ENCODE measurements around the gene PITPNM3. TPM values are rescaled to one million over a fixed set of nuclear protein-coding genes. Genes with fewer than 3 reads are reported as not detected.

PITPNM3 gene
- polyA plus RNA-seq, 5 donors = 3.4 to 5.4 (median 4.4) TPM

DNA sequence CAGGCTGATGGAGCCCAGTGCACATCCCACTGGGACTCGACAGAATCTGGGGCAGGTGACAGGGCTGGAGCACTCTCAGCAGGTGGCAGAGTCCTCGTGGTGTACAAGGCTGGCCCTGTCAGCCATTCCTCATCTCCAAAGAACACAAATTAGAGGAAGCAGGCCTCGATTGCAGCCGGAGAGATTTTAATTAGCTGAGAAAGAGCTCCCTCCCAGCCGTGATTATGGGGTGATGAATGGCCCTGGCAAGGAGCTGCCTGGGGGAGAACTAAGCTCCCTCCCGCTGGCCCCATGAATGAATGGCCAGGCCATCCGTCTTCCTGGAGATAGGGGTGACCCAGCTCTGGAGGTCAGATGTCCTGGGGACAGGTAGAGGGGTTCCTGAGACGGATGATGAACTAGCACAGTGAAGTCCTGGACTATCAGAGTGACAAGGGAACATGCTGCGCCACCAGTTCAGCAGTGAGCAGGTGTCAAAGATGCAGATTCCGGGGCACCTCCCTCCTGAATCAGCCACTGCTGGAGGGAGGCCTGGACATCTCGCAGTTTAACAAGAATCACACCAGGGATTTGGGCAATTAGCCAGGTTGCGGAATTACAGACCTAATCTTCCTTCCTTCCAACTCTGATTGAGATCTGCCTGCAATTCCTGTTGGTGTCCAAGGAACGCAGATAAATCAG is 76.6 kb downstream of the PITPNM3 start:
- peak; percentile 12 to 14 for DNase-seq

DNA sequence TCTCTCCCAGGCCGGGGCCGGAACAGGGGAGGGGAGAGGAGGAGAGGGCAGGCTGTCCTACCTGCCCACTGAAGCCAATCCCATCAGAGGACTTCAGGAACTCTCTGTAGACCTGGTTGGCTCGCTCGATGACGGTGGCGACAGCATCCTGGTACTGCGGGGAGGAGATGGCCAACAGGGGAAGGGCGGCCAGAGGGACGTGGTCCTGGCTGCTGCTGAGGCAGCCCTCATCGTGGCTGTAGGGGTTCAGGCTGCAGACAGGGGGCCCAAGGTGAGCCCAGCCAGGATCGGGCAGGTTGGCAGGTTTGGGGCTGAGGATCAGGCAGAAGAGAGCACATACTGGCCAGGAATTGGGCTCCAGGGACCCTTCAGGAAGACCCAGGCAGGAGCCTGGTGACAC is 77.9 kb downstream of the PITPNM3 start:
- DNase-seq = no peak

GRCh38 chr17:6477831-6478383 is 78.4 kb downstream of the PITPNM3 start:
- DNase-seq = no peak

- DNase-seq = no peak
Observed at GRCh38 chr17:6476810-6477179, 79.6 kb downstream of the PITPNM3 start.

GRCh38 chr17:6476076-6476809 is 80.1 kb downstream of the PITPNM3 start:
- DNase-seq = no peak

GRCh38 chr17:6475411-6475810 is 80.9 kb downstream of the PITPNM3 start:
- DNase-seq = no peak

DNA sequence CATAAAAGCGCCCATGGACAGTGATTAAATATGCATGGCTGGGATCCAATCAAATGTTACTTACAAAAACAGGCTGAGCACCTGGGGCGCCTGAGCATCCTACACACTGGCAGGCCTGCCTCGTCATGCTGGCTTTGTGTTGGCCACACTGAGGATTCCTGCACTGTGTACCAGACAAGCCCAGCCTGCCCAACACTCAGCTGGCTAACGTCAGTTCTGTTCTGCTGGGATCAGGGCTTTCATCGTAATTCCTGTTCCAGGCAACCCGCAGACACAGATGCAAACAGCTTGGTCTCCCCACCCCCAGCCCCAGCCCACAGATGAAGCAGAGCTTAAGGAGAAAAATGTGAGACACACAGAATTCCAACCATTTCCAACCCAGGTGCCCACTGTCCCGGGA is 81.4 kb downstream of the PITPNM3 start:
- no peak for DNase-seq

- DNase-seq = no peak
Observed at GRCh38 chr17:6474376-6474775, 82.0 kb downstream of the PITPNM3 start.

GRCh38 chr17:6473128-6473767 is 83.1 kb downstream of the PITPNM3 start:
- DNase-seq = peak; percentile 38 to 66

DNA sequence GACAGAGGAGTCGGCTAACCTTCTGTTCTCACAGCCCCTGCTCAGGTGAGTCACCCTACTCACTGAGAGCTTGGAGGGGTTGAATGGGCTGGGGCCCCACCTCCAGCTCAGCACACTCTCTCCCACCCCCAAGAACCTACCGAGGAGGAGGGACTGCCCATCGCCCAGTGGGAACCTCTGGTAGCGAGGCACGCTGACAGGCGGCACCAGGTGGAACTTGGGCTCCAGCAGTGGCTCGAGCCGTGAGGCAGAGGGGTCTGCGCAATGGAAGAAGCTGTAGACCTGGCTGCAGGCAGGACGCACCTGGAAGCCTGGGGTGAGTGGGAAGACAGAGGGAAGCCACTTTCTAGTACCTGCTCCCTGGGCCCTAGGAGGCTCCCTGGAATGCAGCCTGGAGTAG is 83.8 kb downstream of the PITPNM3 start:
- no peak for DNase-seq

- no peak for DNase-seq
Observed at GRCh38 chr17:6471531-6472465, 84.6 kb downstream of the PITPNM3 start.

- no peak for DNase-seq
Observed at GRCh38 chr17:6470751-6471521, 85.4 kb downstream of the PITPNM3 start.

DNA sequence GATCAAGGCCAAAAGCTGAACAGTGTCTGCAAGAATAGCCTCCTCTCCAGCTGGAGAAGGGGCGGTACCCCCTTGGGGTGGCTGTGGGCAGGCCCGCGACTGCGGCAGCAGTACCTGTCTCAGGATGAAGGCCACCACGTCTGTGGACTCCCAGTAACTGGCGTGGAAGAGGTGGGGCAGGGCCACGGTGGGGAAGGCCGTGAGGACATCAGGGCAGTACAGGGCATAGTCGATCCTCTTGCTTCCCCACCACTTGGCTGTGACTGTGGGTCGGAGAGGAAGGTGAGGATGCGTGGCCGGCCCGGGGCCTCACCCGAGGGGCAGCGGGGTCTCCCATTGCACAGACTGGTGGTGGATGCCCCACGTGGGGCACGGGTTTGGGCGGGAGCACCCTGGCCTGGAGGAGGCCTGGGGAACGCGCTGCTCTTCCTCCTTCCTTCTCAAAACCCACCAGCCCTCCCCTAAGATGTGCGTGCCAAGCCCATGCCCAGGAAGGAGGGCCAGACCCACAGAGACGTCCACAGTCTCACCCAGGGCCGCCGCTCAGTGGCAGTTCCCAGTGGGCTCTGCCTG is 86.1 kb downstream of the PITPNM3 start:
- no peak for DNase-seq

DNA sequence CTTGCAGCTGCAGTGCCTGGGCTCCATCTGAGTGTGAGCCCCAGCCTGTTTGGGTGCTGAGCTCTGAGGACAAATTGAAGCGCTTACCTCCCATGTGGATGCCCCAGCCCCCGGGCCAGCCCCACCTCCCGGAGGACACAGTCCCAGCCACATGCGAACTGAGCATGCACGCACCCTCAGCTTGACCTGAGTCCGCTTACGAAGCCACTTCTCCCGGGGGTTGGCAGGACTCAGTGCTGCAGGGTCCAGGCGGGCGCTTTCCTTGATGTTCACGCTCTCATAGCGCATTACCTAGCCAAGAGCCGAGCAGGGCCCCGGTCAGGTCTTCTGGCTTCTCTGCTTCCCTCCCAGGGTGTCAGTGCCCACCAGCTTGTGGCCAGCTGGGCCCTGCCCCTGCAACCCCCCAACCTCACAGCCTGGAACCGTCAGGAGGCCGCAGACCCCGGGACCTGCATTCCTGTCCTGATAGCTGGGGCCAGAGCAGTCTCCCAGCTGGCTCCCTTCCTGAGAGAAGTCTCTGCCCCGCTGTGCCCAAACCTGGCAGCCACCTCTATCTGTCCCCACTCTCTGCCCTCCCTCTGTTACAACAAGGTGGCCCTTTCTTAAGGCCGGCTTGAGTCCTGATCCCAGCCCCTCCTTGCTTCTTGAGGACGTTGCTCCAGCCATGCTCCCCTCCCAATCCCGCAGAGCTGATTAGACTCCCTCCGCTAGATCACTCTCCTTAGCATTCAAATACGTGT is 88.1 kb downstream of the PITPNM3 start:
- no peak for DNase-seq

- DNase-seq = no peak
Observed at GRCh38 chr17:6467567-6467966, 88.8 kb downstream of the PITPNM3 start.

GRCh38 chr17:6465206-6466003 is 91.0 kb downstream of the PITPNM3 start:
- DNase-seq = no peak

GRCh38 chr17:6464446-6465041 is 91.8 kb downstream of the PITPNM3 start:
- no peak for DNase-seq
